GM18502 (cell line): ENCODE results near the gene HCN4.
"Not testable (repeated sequence)": the region's sequence is repeated elsewhere in the genome, so short reads cannot be mapped to it uniquely, and the experiment has no call there.

Experiments
- ATAC-seq: cut with Tn5 transposase; IDR thresholded peaks from one replicate; pipeline ENCODE4 v1.9.1; 2021; ENCODE audit warnings: mild to moderate bottlenecking; ENCODE audit not compliant: unreplicated experiment, poor library complexity

The HCN4 gene

GRCh38 chr15:73305331-73306211, 63.2 kb downstream of the HCN4 start:
- no peak for ATAC-seq

GRCh38 chr15:73303636-73304035, 65.1 kb downstream of the HCN4 start:
- ATAC-seq = no peak

DNA sequence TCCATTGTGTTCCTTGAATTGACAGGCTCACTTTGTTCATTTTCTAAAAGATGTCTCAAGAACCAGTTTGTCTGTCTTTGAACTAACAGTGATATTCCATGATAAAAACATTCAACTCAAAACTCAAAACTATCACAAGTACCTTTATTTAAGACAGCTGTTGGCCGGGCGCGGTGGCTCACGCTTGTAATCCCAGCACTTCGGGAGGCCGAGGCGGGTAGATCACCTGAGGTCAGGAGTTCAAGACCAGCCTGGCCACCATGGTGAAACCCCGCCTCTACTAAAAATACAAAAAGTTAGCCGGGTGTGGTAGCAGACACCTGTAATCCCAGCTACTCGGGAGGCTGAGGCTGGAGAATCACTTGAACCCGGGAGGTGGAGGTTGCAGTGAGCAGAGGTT, 68.5 kb downstream of the HCN4 start:
- ATAC-seq = not testable (repeated sequence)

GRCh38 chr15:73298522-73299245, 70.1 kb downstream of the HCN4 start:
- ATAC-seq = no peak

GRCh38 chr15:73296609-73297353, 72.0 kb downstream of the HCN4 start:
- no peak for ATAC-seq

DNA sequence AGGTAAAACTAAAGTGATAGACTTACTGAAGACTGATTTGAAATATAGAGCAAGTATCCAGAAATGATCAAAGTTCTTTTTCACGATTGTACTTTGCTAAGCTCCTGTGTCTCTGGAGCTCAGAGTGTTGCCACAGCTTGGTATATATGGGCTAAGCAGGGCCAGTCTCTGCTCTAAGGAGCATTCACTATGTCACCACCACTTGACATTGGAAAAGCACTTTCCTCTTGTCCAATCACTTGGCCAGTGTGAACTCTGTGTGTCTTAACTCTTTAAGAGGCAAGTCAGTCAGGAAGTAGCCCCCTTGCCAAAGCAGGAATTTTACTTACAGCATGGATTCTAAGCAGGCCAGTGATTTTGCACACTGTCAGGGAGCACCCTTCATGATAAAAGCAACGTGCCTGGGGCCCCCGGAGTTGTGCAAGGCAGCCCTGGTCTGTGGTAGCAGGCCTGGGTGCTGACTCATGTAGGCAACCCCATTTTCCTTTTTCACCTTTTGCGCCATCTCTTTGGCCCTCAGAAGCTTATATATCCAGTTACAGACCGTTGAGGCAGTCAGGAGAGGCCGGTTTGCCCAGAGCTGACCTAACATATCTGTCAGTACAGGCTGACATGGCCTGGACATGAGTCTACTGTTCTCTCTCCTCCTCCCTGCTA, 73.0 kb downstream of the HCN4 start:
- ATAC-seq = no peak

- no peak for ATAC-seq
These were observed 75.0 kb downstream of the HCN4 start for GRCh38 chr15:73293773-73294172.

- ATAC-seq = no peak
These were observed 77.3 kb downstream of the HCN4 start for GRCh38 chr15:73291441-73291840.

- ATAC-seq = no peak
These were observed 81.7 kb downstream of the HCN4 start for GRCh38 chr15:73287019-73287418.

DNA sequence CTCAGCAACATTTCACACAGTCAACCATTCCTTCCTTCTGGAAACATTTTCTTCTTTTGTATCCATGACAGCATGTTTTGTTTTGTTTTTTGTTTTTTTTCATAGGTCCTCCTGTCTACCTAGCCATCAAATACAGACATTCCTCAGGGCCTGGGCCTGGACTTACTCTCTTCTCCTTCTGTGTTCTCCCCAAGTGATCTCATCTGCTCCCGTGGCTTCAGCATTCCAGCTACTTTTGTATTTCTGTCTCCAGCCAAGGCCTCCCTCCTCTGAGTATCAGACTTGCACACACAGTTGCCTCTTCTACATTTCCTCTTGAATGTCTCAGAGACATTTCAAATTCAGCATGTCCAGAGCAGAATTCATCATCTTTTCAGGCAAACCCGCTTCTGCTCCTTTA, 82.4 kb downstream of the HCN4 start:
- ATAC-seq = no peak

GRCh38 chr15:73284090-73284716, 84.6 kb downstream of the HCN4 start:
- no peak for ATAC-seq

DNA sequence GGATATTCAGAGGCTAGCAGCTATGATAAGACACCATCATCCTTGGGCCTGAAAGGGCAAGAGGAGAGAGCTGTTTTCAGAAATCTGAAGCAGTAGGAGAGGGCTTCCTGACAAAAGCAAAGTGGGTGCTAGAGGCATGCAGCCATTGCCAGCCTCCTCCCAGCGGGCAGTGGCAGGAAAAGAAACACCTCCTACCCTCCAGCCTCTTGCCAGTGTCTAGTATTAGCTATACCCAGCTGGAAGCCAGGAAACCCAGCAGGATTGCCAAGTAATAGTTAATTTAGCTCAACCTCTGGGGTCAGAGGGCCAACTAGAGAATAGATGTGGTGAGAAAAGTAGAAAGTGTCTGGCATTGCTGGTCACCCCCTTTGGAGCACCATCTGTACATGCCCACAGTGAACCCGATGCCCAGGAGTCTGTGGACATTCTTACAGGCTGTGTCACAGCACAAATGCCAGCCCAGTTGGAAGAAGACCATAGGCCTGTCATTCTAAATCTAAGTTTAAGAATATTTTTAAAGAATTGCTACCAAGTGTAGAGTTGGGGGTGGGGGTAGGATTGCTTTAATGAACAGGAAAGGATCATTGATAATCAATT, 85.3 kb downstream of the HCN4 start:
- ATAC-seq = no peak

DNA sequence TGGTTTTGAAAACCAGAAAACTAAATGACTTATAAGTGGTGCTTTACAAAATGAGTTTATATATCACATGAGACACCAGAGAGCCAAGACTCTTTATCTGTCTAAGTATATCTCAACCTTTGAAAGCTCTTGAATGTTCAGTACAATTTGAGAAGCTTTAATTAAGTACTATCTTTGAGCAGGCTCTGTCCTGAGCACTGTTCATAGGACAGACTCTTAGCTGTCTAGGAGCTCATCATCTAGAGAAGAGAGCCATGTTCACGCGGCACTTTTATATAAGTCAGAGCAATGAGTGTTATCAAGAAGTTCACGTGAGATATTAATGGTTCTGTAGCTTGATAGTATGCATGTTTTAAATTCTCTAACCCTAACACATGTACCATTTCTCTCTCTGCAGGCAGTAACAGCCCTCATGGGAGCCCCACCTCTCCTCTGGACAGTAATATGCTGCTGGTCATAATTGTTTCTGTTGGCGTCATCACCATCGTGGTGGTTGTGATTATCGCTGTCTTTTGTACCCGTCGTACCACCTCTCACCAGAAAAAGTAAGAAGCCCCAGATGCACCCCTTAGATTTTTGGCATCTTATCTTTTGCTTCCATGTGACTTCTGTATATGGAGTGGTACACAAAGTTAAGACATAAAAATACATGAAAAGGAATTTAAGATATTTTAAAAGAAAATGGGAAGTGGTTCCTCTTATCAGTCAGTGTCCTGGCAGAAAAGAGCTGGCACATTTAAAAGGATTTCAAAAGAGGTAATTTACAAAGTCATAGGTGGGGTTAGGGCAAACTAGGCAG, 86.0 kb downstream of the HCN4 start:
- no peak for ATAC-seq

- ATAC-seq = no peak
These were observed 92.9 kb downstream of the HCN4 start for GRCh38 chr15:73275862-73276261.

GRCh38 chr15:73273181-73274002, 95.4 kb downstream of the HCN4 start:
- no peak for ATAC-seq

DNA sequence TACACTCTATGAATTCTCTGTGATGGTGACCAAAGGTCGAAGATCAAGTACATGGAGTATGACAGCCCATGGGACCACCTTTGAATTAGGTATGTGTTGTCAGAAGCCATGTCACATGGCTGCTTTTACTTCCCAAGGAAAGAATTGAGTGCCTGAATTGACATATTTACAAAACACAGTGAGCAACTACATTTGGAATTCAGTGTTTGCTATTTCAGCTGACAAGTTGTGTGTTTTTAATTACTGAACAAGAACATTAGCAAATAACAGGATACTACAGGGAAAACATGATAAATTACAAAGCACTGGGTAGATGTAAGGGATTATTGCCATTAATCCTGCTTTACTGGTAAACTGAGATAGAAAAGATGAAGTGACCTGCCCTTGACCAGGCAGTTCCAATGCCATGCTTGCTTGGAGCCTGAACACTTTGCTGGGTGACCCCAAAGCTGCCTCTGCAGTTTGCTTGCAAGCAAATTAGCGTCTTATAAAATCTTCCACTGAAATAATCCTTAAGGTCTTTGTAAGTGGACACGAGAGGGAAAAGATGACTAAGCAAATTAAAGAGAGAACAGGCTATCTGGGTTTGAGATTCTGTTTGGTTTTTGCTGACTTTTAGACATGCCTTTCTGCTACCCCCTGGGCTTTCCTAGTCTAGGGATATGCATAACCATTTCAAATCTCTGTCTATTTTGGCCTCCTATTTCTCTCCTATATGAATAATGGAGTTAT, 98.2 kb downstream of the HCN4 start:
- no peak for ATAC-seq
